ENCODE results near the gene APBA2.

The APBA2 gene

GRCh38 chr15:28932361-28932760 lies 46.6 kb downstream of the APBA2 start:
- Histone ChIP-seq H3K4me1 (ENCODE audit: insufficient read depth, low read length) (no peaks in the 10 kb centered on the region), H3K4me3 (ENCODE audit: low read depth in 1 of 2, low read length in 2 of 2) (no peak overlapping the region), H3K27me3 (ENCODE audit: insufficient read depth, low read length, poor library complexity) (no peaks in the 10 kb centered on the region), H4K20me1 (ENCODE audit: insufficient read depth, low read length) (no peaks in the 10 kb centered on the region; the same call in none of the 2 replicates), H3K27ac (ENCODE audit: low read length) (no peak overlapping the region), H3K9me3 (ENCODE audit: insufficient read depth, low read length, severe bottlenecking) (no peaks in the 10 kb centered on the region), H3K36me3 (ENCODE audit: insufficient read depth, low read length) (no peaks in the 10 kb centered on the region), H3K4me2 (ENCODE audit: insufficient read depth, low read length) (no peak overlapping the region), H2AFZ (ENCODE audit: low read depth, low read length) (no peak overlapping the region), H3K9ac (ENCODE audit: low read depth, low read length) (no peak overlapping the region), H3K79me2 (ENCODE audit: insufficient read depth, low read length) (no peaks in the 10 kb centered on the region)
- no peak for TF ChIP-seq CTCF (IDR thresholded peaks at IDR 0.05; ENCODE audit: borderline replicate concordance, extremely low read depth, low read length, poor library complexity, severe bottlenecking)
- TF ChIP-seq EZH2 (IDR thresholded peaks at IDR 0.05; ENCODE audit: borderline replicate concordance, low read depth, low read length, severe bottlenecking): no peak
- no peak for DNase-seq
- ATAC-seq (ENCODE audit: insufficient read depth, low read depth): no peak

GRCh38 chr15:28933710-28934445 lies 48.1 kb downstream of the APBA2 start:
- Histone ChIP-seq H3K27me3 (ENCODE audit: insufficient read depth, low read length, poor library complexity) (no peaks in the 10 kb centered on the region), H3K4me3 (ENCODE audit: low read depth in 1 of 2, low read length in 2 of 2) (no peak overlapping the region), H3K36me3 (ENCODE audit: insufficient read depth, low read length) (no peaks in the 10 kb centered on the region), H3K4me1 (ENCODE audit: insufficient read depth, low read length) (peaks cover 8% of the 10 kb centered on the region), H3K27ac (ENCODE audit: low read length) (no peak overlapping the region), H3K9ac (ENCODE audit: low read depth, low read length) (no peak overlapping the region), H2AFZ (ENCODE audit: low read depth, low read length) (no peak overlapping the region), H3K4me2 (ENCODE audit: insufficient read depth, low read length) (no peak overlapping the region), H4K20me1 (ENCODE audit: insufficient read depth, low read length) (no peaks in the 10 kb centered on the region; the same call in none of the 2 replicates), H3K9me3 (ENCODE audit: insufficient read depth, low read length, severe bottlenecking) (no peaks in the 10 kb centered on the region), H3K79me2 (ENCODE audit: insufficient read depth, low read length) (no peaks in the 10 kb centered on the region)
- DNase-seq: no peak
- TF ChIP-seq CTCF (IDR thresholded peaks at IDR 0.05; ENCODE audit: borderline replicate concordance, extremely low read depth, low read length, poor library complexity, severe bottlenecking) (no peak), EZH2 (IDR thresholded peaks at IDR 0.05; ENCODE audit: borderline replicate concordance, low read depth, low read length, severe bottlenecking) (no peak)
- ATAC-seq (ENCODE audit: insufficient read depth, low read depth): no peak

- Histone ChIP-seq H3K9ac (ENCODE audit: low read depth, low read length) (no peak overlapping the region), H3K27me3 (ENCODE audit: insufficient read depth, low read length, poor library complexity) (no peaks in the 10 kb centered on the region), H3K36me3 (ENCODE audit: insufficient read depth, low read length) (no peaks in the 10 kb centered on the region), H3K4me3 (ENCODE audit: low read depth in 1 of 2, low read length in 2 of 2) (no peak overlapping the region), H3K4me1 (ENCODE audit: insufficient read depth, low read length) (peaks cover 8% of the 10 kb centered on the region), H2AFZ (ENCODE audit: low read depth, low read length) (no peak overlapping the region), H3K4me2 (ENCODE audit: insufficient read depth, low read length) (no peak overlapping the region), H3K9me3 (ENCODE audit: insufficient read depth, low read length, severe bottlenecking) (no peaks in the 10 kb centered on the region), H3K27ac (ENCODE audit: low read length) (no peak overlapping the region), H3K79me2 (ENCODE audit: insufficient read depth, low read length) (no peaks in the 10 kb centered on the region), H4K20me1 (ENCODE audit: insufficient read depth, low read length) (no peaks in the 10 kb centered on the region; the same call in none of the 2 replicates)
- ATAC-seq (ENCODE audit: insufficient read depth, low read depth): no peak
- TF ChIP-seq CTCF (IDR thresholded peaks at IDR 0.05; ENCODE audit: borderline replicate concordance, extremely low read depth, low read length, poor library complexity, severe bottlenecking) (no peak), EZH2 (IDR thresholded peaks at IDR 0.05; ENCODE audit: borderline replicate concordance, low read depth, low read length, severe bottlenecking) (no peak)
- no peak for DNase-seq
These were observed 48.9 kb downstream of the APBA2 start for GRCh38 chr15:28934645-28935044.

Data from DND-41 (cell line).